HG03159 (cell line): Measurements from ENCODE around the gene KRT20.
A peak's percentile ranks its signal among the peaks of the same experiment; 100 is the strongest.
"Not testable (repeated sequence)": the region's sequence is repeated elsewhere in the genome, so short reads cannot be mapped to it uniquely, and the experiment has no call there.

Experiments
- ATAC-seq: cut with Tn5 transposase; IDR thresholded peaks from one replicate; pipeline ENCODE4 v1.9.1; 2021; ENCODE audit warnings: mild to moderate bottlenecking, moderate library complexity; ENCODE audit not compliant: unreplicated experiment

Gene KRT20, protein sequence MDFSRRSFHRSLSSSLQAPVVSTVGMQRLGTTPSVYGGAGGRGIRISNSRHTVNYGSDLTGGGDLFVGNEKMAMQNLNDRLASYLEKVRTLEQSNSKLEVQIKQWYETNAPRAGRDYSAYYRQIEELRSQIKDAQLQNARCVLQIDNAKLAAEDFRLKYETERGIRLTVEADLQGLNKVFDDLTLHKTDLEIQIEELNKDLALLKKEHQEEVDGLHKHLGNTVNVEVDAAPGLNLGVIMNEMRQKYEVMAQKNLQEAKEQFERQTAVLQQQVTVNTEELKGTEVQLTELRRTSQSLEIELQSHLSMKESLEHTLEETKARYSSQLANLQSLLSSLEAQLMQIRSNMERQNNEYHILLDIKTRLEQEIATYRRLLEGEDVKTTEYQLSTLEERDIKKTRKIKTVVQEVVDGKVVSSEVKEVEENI

DNA sequence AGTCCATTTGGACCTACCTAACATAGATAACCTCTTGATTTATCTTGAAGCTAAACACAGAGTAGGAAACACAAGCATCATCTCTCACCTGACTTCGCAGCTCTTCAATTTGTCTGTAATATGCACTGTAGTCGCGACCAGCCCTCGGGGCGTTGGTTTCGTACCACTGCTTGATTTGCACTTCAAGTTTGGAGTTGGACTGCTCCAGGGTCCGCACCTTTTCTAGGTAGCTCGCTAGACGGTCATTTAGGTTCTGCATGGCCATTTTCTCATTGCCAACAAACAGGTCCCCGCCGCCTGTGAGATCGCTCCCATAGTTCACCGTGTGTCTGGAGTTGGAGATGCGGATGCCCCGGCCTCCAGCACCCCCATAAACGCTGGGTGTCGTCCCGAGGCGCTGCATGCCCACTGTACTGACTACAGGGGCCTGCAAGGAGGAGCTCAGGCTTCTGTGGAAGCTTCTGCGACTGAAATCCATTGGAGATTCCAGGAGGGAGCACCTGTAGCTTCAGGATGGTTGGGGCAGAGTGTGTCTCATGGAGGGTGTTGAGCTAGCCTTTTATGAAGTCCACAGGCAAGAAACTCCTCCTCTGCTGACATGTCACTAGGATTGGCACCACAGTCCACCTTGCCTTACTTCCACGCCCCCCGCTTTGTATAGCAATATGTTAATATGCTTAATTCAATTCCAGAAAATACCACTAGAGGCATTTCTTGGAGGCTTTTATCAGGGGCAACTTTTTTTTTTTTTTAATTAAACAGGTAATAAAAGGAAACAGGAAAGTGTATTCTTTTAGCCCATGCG lies at the start of gene KRT20:
Gene KRT20, minus strand, starts transcription at position 535 of the 805 bp plus-strand sequence. Its CDS starts 57 bp downstream, at position 478.
- ATAC-seq = no peak

DNA sequence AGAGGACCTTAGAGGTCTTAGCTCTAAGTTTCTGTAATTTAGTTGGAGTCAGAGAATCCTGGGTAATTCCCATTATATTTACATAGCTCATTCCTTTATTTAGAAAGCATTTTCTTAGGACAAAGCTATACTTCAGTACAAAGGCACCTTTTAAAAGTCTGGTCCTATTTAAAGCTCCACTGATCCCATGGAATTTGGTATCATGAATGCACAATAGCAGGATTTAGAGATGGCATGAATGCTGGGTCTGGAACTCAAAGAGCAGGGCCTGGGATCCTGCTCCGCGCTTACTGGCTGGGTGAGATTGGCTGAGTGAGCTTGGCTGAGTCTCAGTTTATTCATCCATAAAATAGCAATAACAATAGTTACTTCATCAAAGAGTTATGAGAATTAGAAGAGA lies 47.6 kb upstream of the KRT20 start:
- no peak for ATAC-seq

DNA sequence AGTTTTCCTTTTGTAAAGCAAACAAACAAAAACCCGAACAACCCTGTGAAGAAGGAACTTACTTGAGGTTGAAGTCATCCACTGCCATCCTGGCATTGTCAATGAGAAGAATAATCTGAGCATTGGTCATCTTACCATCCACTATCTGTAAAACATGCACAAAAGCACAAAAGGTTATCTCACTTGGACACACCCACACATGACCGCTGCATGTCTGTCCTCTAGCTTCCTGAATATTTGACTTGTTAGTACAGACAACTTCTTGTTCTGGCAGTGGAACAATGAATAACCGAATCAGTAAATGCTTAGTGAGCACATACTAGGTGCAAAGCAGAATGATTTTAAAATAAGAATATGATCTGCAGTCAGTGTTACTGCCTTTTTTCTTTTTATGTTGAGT lies 46.3 kb upstream of the KRT20 start:
- ATAC-seq = no peak

DNA sequence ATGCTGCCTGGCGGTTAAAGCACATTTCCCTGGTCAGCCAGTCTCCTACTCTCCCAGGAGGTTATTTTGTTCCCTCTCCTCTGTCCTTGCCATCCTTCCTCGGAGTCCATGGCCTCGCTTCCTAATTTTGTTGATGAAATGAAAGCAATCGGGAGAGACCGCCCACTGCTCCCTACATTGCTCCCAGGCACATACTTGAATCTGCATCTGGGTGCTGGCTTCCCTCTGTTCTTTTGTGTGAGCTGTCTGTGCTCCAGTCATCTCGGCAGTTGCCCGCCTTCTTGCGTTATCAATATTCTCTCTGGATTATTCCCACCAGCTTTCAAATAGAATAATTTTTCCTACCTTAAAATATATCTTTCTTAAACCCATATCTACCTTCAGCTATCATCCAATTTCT lies 41.3 kb upstream of the KRT20 start:
- ATAC-seq = no peak

DNA sequence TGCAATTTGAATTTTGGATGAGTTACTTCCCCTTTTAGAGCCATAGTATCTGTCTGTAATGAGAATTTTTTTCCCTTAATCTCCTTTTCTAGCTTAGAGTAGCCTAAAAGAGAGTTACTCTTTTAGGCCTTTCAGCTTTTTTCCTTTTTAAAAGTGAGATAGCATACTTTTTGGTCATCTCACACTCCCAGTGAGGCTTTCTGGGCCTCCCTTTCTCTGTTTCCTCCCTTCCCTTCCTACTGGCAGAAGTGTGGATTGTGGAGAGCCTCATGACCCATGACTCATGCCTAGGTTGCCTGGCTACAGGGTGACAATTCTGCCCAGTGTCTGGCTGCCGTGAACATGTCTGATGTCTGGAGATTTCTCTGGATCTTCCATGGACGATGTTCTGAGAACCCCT lies 37.2 kb upstream of the KRT20 start:
- no peak for ATAC-seq

DNA sequence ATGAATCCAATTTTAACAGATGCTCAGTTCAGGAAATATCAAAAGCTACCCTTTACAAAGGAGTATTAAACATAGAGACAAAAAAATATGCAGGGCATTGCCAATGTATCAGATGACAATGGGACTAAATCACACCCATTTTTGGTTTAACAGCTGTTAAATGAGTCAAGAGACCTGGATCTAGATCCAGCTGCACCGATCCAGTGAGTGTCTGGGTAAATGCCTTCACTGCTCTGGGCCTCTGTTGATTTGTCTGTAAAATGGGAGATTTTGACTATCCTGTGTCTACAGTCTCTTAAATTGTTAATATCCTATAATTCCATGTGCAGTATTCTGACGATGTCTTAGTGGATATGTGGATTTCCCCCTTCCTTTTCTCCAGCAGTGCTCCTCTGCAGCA lies 36.0 kb upstream of the KRT20 start:
- ATAC-seq = no peak

DNA sequence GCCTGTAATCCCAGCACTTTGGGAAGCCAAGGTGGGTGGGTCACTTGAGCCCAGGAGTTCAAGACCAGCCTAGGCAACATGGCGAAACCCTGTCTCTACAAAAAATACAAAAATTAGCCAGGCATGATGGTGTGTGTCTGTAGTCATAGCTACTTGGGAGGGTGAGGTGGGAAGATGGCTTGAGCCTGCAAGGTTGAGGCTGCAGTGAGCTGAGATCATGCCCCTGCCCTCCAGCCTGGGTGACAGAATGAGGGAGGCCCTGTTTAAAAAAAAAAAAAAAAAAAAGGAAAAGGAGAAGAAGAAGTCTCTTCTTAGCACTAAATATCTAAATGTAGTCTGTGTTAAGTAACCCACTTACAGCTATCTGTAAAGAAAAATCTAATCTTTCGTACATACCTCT lies 32.1 kb upstream of the KRT20 start:
- ATAC-seq = not testable (repeated sequence)

DNA sequence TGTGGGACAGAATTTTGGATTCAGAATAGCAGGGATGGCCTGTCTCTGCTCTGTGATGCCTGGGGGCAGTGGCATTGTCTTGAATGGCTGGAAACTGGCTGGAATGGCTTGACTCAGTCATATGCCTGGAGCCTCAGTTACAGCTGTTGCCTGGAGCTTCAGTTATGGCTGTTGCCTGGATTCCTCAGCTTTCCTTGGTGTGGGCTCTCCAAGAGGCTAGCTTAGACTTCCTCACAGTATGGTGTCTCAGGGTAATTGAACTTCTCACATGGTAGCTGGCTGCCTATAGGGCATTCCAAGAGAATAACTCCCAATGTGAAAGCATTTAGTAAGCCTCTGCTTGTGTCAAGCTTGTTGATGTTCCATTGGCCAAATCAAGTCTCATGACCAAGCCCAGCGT lies 31.3 kb upstream of the KRT20 start:
- no peak for ATAC-seq

DNA sequence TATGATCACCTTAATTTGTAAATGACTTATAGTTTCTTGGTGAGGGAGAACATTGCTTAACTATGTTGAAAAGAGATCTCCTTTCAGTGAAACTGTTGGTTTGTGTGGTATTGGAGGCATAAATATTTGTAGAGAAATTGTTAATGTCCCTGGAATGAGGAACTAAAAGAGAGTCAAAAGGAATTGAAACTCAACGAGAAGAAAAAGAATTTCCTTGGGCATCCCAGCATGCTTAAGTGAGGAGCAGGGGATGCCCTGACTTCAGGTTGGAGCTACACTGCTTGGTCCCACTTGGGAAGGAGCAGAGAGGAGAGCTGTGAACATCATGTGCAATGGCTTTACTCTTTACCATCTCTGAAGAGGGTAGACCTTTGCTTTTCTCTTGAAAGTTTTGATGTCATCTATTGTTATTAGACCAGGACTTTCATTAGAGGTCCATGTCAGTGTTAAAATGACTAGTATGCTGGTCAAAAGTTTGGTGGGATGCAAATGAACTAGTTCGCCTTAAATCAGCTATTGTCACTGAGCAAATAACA lies 30.7 kb upstream of the KRT20 start:
- no peak for ATAC-seq

DNA sequence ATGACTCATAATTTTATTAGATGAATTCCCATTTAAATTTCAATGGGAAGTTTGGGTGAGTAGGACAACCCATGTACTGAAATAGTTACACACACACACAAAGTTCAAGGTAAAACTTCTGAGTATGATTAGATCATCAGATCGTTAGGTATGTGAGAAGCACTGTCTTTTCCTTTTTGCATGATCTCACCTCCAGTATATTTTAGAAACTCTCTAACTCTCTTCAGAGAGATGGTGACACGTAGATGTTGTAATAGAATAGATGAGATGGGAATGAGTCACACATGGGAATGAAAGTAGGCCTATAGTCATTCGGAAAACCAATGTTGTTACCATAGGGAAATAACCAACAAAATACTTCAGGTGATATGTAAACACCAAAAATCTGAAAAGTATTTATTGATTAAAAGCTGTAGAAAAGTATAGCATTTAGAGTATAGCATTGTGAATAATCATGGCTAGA lies 30.2 kb upstream of the KRT20 start:
- no peak for ATAC-seq

DNA sequence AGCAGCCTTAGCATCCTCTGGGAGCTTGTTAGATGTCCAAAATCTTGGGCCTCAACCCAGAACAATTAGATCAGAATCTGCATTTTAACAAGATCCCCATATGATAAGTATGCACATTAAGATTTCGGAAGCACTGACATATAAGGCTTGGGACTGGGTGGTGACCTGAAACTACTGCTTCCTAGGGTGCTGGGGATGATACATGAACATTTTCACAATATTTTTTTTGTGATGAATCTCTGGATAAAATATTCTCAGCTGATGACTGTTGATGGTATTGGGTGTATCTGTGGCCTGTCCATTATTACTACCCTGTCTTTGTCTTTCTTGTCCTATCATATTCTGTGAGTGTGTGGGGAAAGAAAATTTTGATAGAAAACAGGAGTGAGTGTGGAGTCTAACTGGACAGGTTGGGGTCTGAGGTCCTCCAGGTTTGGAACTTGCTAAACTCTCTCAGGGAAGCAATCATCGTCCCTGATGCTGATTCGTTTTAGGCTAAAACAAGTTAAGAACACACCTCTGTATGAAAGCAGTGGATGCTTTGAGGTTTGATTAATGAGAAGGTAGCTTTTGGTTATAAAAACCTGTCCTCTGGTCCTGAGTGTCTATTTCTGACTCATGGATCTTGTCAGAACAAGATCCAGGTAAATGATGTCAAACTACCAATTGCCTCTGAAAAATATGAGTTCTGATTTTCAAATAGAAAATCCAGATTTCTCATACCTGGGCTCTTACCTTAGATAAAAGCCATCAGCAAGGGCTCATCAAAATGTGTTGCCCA lies 29.2 kb upstream of the KRT20 start:
- ATAC-seq = no peak

DNA sequence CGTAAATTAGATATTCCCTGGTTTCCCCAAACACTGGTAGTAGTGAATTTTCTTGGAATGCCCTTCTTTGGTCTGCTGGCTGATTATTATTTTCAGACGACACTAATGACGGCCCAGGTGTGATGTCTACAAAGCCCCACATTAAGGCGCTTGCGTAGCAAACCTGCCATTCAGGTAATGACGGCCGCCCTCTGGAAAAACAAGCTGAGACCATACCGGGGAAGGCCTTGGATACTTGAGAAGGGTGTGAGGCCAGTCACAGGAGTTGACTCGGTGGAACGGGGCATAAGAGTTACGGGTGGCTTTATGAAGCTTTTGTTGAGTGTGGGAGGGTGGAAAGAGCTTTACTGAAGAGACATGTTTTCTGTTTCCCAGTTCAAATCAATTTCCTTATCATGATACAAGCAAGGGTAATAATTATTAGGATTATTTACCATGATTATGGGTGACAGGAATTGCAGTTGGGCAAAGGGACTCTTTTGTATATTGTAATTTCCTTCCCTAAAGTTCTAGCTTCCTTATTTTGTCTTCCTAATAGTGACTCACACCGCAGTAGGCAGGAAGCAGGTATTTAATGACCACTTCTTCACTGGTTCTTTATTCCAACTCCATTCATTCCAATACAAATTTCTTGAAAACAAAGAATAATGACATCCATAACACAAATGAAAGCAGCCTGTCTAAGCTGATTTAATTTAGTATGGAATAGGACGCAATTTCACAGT lies 27.6 kb upstream of the KRT20 start:
- ATAC-seq = no peak

DNA sequence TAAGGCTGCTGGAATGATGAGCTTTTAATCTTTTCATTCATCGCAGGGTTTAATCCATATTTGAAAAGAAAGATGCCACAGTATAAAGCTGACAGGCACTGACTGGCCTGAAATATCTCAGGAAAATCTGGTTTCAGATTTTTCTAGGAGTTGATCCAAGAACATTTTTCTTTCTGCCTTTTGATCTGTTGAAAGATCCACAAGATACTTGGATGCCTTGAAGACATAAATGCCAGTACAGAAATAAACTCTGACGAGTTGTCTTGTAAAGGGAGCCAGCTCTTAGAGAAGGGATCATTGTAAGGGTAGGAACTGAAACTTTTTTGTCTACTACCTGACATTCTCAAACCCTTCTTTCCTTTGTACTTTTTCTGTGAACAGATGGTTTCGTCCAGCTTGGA lies 25.4 kb upstream of the KRT20 start:
- no peak for ATAC-seq

DNA sequence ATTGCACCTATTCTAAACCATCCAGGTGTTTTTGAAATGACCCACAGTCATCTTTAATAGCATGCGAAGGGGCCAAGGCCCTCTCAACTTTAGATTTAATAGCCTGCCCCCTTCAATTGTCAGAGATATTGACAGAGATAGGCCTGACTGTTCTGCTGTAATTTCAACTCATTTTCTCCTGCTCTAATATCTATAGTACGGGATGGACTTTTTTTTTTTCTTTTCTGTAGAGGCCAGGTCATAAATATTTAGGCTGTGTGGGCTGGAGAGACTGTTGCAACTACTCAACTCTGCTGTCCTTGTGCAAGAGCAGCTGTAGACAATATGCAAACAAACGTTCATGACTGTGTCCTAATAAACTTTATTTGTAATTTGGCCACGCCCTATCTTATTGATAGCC lies 24.7 kb upstream of the KRT20 start:
- ATAC-seq = no peak

DNA sequence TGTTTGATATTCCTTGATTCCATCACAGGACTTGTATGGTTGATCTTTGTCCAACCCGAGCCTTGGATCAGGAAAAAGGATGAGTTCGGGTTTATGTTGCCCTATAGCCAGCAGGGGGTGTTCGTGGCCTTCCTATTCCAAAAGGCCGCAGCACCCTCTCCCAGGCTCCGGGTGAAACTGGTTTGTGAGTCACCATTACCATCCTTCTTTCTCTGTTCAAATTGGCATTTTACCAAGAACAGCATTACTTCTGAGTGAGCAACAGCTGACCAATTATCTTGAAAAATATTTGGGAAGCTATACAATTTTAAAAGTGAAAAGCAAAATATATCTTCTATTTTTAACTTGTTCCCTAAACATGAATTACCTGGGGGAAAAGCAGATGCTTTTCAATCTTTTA lies 24.3 kb upstream of the KRT20 start:
- ATAC-seq = no peak

DNA sequence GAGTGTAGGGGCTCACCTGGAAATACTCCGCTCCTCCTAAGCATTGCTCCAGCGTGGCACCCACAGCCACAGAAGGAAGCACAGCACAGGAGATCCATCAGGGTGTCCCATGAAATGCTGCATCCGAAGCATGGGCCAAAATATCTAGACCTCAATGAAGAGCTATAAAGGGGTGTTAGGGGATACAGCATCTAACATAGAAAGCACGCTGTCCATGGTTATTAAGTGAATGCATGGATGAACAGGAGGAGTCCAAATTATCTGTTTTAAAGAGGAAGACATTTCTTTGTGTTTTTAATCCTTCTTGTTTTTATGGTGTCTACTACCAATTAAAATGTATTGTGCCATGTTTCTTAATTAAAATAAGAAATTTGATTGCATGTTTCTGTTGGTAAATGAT lies 21.6 kb upstream of the KRT20 start:
- ATAC-seq = no peak

DNA sequence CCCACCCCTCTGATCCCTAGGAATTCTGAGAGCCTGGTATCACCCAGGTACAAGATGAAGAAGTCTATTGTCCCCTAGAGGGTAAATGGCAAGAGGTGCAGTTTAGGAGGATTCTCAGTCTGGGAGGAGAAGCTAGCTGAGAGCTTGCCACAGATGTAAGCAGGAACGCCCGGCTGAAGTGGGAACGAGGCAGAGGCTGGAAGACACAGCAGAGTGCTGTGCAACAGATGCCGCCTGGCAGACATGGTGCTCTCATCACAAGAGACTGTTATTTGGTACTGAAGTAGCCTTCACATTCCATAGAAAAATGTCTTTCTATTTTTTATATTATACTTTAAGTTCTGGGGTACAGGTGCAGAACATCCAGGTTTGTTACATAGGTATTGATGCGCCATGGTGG lies 20.3 kb upstream of the KRT20 start:
- no peak for ATAC-seq

DNA sequence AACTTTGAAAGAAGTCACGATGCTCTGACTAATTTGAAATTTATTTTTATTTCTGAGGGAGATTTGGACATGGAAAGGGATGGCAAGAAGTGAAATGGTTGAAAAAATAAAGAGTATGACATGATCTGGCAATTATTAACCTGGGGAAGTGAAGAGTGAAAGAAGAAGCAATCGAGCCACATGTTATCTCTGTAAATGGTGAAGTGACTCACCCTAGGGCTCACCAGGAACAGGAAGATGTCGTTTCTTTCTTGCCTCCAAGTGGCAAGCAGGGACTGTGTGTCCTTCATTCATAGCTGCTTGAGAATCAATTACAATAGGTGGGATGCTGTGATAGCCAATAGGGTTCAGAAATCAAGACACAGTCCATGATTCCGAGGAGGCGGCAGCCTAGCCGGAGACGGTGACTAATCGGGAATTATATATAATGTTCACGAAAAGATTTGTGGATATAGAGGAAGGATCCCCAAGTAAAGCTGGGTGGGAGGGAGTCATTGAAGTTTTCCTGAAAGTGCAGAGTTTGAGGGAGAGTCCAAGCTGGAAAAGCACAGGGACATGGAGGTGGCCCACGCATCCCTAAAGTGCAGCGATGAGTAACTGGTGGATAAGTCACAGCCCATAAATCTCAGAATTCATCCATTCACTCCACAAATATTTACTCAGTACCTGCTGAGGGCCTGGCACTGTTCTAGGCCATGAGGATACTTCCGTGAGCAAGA lies 18.2 kb upstream of the KRT20 start:
- ATAC-seq = peak; percentile 57

DNA sequence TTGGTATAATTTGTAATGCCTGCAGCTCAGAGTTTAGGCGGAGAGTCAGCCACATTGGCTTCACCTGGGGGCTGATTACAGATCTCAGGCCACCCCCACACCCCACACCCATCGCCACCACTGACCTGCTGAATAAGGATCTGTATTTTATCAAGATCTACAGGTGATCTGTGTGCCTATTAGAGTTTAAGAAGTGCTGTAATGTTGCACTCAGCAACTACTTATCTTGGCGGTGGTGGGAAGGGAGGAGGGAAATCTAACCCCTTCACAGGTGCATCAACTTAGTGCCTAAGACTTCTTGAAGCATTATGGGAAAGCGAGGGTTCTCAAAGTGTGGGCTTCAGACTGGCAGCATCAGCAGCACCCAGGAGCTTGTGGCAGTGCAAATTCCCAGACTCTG lies 17.5 kb upstream of the KRT20 start:
- ATAC-seq = no peak

DNA sequence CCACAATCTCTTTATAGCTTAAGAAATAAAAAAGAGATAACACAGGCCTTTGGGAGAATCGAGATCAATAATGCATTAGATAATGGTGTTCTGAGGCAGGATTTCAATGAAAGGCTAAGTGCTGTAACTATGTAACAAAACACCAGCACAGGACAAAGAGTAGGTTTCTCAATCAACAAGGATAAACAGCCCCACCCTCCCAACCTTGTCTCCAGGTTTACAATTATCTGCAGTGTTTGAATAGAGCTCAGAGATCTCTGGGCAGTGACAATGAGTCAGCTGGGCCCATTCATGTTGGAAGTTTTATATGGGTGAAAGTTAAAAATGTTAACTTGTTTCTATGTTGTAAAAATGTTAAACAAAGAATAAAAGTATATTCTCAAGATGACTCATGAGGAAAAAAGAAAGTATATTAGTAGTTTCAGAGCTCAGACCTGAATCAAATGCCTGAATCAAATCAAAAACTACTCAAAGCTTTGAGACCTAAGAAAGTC lies 17.0 kb upstream of the KRT20 start:
- ATAC-seq = no peak
